AG09309 (cell line): ENCODE data around the gene TH.

ENCODE experiments used
- DNase-seq: peaks from one replicate; pipeline ENCODE4 v3.0.0-alpha.2; 2010; ENCODE audit warnings: low read depth
- H3K4me3 ChIP-seq: 2 replicates; pipeline ENCODE4 v1.5.1; 2011; ENCODE audit warnings: mild to moderate bottlenecking, low read depth, low read length, moderate library complexity; ENCODE audit not compliant: control insufficient read depth
- CTCF ChIP-seq: IDR thresholded peaks from 2 replicates; pipeline ENCODE4 v1.5.1; 2011; ENCODE audit warnings: mild to moderate bottlenecking, low read depth, low read length, inconsistent platforms; ENCODE audit not compliant: insufficient read depth, control insufficient read depth; ENCODE audit errors: missing control alignments

The TH gene

DNA sequence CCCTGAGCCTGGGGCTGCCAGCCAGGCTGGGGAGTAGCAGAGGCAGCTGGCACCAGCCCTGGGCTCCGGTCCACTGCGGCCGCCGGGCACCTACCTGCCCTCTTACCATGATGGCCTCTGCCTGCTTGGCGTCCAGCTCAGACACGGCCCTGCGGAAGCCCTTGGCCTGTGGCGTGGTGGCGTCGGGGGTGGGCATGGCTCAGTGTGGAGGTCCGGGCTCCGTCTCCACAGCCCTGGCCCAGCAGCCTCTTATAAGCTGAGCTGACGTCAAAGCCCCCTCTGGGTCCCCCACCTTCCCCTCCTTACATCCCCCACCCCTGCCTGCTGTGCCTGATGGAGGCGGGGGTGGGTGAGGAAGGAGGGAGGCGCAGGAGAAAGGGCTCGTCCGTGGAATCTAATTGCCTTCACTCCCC lies at the start of gene TH:
TH (minus strand) TSS at position 225 of the 413 bp plus-strand sequence; CDS start at position 196, 29 bp downstream.
- TF ChIP-seq CTCF, result no peak
- no peak within 1 kb of the TSS for H3K4me3 ChIP-seq
- no peak for DNase-seq

- DNase-seq, result no peak
- TF ChIP-seq CTCF, result no peak
- H3K4me3 ChIP-seq, result no peak overlapping the region
These were observed 49.4 kb upstream of the TH start for GRCh38 chr11:2221024-2221423.

DNA sequence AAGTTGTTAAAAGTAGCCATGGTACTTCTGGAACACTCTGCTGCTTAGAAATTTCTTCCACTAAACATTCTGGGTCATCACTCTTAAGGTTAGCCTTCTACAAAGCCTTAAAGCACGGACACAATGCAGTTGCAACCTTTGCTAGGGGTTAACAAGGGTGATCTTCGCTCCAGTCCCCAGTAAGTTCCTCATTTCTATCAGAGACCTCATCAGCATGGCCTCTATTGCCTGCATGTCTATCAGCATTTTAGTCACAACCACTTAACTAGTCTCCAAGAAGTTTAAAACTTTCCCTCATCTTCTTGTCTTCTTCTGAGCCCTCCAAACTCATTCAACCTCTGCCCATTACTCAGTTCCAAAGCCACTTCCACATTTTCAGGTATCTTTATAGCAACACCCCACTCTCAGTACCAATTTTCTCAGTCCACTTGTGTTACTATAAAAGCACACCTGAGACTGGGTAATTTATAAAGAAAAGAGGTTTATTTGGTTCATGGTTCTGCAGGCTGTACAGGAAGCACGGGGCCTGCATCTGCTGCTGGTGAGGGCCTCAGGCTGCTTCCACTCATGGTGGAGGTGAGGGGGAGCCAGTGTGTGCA lies 48.7 kb upstream of the TH start:
- DNase-seq, result no peak
- H3K4me3 ChIP-seq, result no peak overlapping the region
- TF ChIP-seq CTCF, result no peak

DNA sequence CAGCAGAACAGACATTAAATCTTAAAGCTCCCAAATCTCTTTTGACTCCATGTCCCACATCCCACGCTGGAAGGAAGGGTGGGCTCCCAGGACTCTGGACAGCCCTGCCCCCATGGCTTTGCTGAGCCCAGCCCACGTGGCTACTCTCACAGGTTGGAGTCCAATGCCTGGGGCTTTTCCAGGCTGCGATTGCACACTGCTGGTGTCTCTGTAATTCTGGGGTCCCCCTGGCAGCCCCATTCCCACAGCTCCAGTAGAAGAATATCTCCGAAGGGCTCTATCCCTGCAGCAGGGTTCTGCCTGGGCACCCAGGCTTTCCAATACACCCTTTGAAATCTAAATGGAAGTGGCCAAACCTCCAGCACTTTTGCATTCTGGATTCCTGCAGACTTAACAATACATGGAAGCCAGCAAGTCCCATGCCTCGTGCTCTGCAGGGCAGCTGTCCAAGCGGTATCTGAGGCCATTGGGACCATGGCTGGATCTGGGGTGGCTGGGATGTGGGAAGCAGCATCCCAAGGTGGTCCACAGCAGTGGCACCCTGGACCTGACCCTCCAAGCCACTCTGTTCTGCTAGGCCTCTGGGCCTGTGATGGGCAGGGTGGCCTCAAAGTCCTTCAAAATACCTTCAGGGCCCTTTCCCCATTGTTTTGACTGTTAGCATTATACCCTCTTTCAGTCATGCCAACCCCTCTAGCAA lies 47.9 kb upstream of the TH start:
- no peak overlapping the region for H3K4me3 ChIP-seq
- no peak for TF ChIP-seq CTCF
- no peak for DNase-seq

DNA sequence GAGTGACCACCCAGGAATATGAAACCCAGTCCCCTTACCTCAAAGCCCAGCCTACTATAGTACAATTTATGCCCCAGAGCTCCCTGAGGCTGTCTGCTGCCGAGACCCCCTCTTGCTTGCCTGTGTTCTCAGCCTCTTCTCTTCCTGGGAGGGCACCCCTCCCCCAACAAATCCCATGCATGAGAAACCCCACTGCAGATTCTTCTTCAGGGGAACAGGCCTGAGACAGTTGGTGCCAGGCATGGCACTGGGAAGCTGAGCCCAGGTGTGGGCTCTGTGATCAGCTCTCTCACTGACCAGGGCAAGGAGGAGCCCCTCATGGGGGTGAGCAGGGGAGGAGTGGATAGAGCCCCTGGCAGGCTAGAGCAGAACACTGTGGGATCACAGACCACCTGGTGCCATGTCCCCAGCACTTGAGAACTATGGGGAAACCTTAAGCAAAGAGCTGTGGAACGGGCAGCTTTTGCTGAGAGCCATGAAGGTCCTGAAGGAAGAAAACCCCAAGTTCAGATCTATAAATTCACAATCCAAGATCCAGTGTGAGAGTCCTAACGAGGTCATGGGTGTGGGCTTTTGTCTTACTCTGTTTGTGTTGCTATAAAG lies 46.5 kb upstream of the TH start:
- TF ChIP-seq CTCF, result no peak
- H3K4me3 ChIP-seq, result no peak overlapping the region
- DNase-seq, result no peak

DNA sequence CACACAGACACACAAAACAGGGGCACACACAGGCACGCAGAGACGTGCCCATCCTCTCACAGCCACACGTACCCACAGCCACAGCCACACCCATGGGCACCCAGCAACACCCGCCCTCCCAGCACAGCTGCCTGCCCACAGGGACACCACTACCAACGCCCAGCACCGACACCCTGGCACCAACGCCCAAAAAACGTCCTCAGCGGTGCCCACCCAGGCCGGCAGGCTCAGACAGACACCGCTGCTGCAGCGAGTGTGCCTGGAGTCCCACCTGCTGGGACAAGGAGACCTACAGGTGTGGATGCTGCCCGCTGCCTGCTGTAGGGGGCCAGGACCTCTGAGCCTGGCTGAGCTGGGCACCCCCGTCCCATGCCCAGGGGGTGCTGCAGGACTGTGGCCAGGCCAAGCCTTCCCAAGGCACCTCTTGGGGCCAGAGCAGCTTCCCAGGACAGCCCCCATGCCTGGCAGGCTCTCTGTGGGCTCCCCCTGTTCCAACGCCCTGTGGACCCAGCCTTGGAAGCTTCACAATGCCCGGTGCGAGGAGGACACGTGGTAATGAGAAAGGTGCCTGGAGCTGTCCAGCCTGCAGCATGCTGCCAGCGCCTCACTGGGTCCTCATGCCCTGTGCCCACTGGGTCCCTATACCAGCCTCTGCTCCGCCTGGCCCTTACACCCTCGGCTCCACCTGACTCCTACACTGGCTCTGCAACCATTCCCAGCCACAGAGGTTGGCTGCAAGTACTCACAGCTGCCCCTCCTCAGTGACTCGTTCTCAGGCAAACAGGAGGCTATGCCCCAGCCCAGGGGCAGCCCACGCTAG lies 45.8 kb upstream of the TH start:
- no peak overlapping the region for H3K4me3 ChIP-seq
- no peak for DNase-seq
- TF ChIP-seq CTCF, result no peak
